ENCODE results near the gene ALDH8A1.

Gene ALDH8A1

DNA sequence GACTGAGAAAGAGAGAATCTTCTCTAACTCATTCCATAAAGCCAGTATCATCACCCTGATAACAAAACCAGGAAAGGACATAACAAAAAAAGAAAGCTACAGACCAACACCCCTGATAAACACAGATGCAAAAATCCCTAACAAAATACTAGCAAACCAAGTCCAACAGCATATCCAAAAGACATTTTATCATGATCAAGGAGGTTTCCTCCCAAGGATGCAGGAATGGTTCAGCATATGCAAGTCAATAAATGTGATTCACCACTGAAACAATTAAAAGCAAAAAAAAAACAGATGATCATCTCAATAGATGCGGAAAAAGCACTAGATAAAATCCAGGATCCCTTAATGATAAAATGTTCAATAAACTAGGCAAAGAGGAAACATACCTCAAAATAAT is 24.5 kb upstream of the ALDH8A1 start:
- no peak overlapping the region for H3K9ac ChIP-seq (ENCODE audit: low read length)
- H3K36me3 ChIP-seq (ENCODE audit: control insufficient read depth, low read depth, low read length): peaks cover 19% of the 10 kb centered on the region
- H3K4me3 ChIP-seq (ENCODE audit: low read length): no peak overlapping the region
- H3K4me1 ChIP-seq (ENCODE audit: control insufficient read depth, low read depth, low read length): peaks cover 13% of the 10 kb centered on the region
- H3K27me3 ChIP-seq (ENCODE audit: control insufficient read depth, insufficient read depth, low read length): no peaks in the 10 kb centered on the region
- H3K27ac ChIP-seq (ENCODE audit: low read length): no peak overlapping the region
- H3K9me3 ChIP-seq (ENCODE audit: control insufficient read depth, low read depth, low read length): no peaks in the 10 kb centered on the region

DNA sequence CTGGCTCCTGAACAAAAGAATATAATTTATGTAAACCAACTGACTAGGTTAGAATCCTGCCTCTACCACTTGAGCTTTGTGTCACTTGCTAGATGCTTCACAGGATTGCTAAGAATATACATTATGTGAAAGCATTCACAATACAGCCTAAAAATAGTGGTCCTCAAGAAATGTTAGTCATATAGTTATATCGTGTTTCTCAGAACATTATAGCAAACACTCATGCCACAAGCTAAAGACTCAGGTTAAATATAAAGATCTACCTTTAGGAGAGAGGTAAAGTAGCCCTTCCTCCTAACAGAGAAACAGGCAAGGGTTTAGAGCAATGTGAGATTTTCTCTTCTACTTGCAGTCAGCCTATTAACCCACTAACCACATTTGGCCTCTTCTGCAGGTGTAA is 17.8 kb upstream of the ALDH8A1 start:
- Histone ChIP-seq H3K4me3 (ENCODE audit: low read length) (no peak overlapping the region), H3K9me3 (ENCODE audit: control insufficient read depth, low read depth, low read length) (no peaks in the 10 kb centered on the region), H3K27ac (ENCODE audit: low read length) (no peak overlapping the region), H3K36me3 (ENCODE audit: control insufficient read depth, low read depth, low read length) (peaks cover 26% of the 10 kb centered on the region), H3K4me1 (ENCODE audit: control insufficient read depth, low read depth, low read length) (peaks cover 10% of the 10 kb centered on the region), H3K9ac (ENCODE audit: low read length) (no peak overlapping the region), H3K27me3 (ENCODE audit: control insufficient read depth, insufficient read depth, low read length) (no peaks in the 10 kb centered on the region)

DNA sequence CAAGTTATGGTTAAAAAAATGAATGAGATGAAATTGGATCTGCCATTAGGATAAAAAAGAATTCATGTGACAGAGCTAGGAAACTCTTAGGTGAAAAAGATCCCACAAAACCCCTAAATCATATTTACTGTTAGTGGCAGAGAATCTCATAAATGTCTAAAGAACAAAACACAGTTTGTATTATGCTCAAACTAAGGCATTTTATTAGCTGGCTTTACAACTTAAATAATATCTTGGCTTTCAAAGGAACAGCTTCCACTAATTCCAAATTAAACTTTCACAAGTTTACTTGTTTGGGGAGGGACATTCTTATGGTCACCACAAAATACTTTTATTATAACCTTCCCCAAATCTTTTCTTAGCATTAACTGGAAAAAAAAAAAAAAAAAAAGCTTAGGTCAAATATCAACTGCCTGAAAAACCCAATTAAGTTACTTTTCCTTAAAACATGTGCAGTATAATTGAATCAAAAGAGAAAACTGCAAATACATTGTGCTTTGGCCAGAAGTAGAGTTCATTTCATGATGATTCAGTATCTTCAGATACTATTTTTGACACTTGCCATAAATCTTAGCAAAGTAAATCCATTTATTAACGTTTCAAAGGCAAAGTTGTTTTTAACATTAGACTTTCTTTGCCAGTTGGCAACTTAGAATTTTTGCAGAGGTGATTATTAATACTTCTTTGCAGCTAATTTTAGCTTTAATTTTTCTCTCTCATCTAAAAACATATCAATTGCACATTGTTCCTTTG is 14.7 kb upstream of the ALDH8A1 start:
- H3K36me3 ChIP-seq (ENCODE audit: control insufficient read depth, low read depth, low read length): peaks cover 26% of the 10 kb centered on the region
- H3K4me1 ChIP-seq (ENCODE audit: control insufficient read depth, low read depth, low read length): no peaks in the 10 kb centered on the region
- H3K4me3 ChIP-seq (ENCODE audit: low read length): no peak overlapping the region
- no peaks in the 10 kb centered on the region for H3K9me3 ChIP-seq (ENCODE audit: control insufficient read depth, low read depth, low read length)
- H3K27ac ChIP-seq (ENCODE audit: low read length): no peak overlapping the region
- H3K9ac ChIP-seq (ENCODE audit: low read length): no peak overlapping the region
- H3K27me3 ChIP-seq (ENCODE audit: control insufficient read depth, insufficient read depth, low read length): no peaks in the 10 kb centered on the region

DNA sequence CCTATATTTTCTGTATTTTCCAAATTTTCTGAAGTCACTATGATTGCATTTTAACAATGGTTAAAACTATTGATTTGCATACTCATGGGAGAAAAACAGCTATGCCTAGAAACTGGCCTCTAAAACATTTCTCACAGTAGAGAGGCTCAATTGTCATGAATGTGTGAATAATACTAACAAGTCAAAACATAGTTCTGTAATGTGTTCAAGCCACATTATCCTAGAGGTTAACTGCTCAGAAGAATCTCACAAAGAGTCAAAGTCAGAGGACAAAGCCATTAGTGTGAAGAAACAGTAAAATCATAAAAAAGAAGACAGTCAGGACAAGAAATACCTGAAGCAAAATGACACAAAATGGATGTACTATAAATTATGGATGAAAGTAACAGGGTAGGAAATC is 12.5 kb upstream of the ALDH8A1 start:
- Histone ChIP-seq H3K4me3 (ENCODE audit: low read length) (no peak overlapping the region), H3K27me3 (ENCODE audit: control insufficient read depth, insufficient read depth, low read length) (no peaks in the 10 kb centered on the region)

DNA sequence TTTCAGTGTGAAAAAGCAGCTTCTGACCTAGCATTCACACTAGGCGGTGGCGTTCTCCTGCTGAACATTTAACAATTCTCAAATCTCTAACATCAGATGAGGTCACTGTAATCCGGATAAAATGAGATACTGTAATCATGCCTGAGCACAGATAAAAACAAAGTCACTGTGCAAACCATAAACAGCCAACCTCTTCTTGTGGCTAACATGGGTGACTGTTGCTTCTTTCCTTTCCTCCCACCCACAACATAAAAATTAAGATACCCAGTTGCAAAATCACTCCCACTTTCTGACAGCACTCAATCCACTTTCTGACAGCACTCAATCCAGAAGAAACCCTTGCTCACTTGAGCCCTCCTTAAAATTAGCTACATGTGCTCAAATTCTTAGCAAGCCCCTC is 11.5 kb upstream of the ALDH8A1 start:
- Histone ChIP-seq H3K9me3 (ENCODE audit: control insufficient read depth, low read depth, low read length) (no peaks in the 10 kb centered on the region), H3K36me3 (ENCODE audit: control insufficient read depth, low read depth, low read length) (peaks cover 22% of the 10 kb centered on the region), H3K27ac (ENCODE audit: low read length) (no peak overlapping the region), H3K4me1 (ENCODE audit: control insufficient read depth, low read depth, low read length) (no peaks in the 10 kb centered on the region), H3K4me3 (ENCODE audit: low read length) (no peak overlapping the region), H3K27me3 (ENCODE audit: control insufficient read depth, insufficient read depth, low read length) (no peaks in the 10 kb centered on the region), H3K9ac (ENCODE audit: low read length) (no peak overlapping the region)

More for the DNA sequence above, 12.5 kb upstream of the ALDH8A1 start:
- no peaks in the 10 kb centered on the region for H3K9me3 ChIP-seq (ENCODE audit: control insufficient read depth, low read depth, low read length)
- H3K27ac ChIP-seq (ENCODE audit: low read length): no peak overlapping the region
- no peaks in the 10 kb centered on the region for H3K4me1 ChIP-seq (ENCODE audit: control insufficient read depth, low read depth, low read length)
- H3K9ac ChIP-seq (ENCODE audit: low read length): no peak overlapping the region
- H3K36me3 ChIP-seq (ENCODE audit: control insufficient read depth, low read depth, low read length): peaks cover 25% of the 10 kb centered on the region

DNA sequence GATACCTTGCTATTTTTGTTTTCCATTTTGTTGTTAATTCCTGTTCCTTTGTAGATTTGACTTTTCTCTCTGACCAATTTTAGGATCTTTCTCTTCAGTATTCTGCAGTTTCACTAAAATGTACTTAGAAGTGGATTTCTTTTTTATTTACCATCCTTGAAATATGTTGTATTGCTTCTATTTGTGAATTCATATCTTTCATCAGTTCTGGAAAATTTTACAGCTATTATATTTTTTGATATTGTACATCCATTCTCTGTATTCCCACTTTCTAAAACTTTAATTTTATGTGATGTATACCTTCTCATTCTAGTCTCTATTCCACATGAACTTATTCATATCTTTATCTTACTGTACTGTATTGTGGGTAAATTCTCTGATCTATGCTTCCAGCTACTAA is 9.7 kb upstream of the ALDH8A1 start:
- no peaks in the 10 kb centered on the region for H3K9me3 ChIP-seq (ENCODE audit: control insufficient read depth, low read depth, low read length)
- H3K27me3 ChIP-seq (ENCODE audit: control insufficient read depth, insufficient read depth, low read length): no peaks in the 10 kb centered on the region
- no peak overlapping the region for H3K9ac ChIP-seq (ENCODE audit: low read length)
- no peak overlapping the region for H3K27ac ChIP-seq (ENCODE audit: low read length)
- no peaks in the 10 kb centered on the region for H3K4me1 ChIP-seq (ENCODE audit: control insufficient read depth, low read depth, low read length)
- no peak overlapping the region for H3K4me3 ChIP-seq (ENCODE audit: low read length)
- peaks cover 12% of the 10 kb centered on the region for H3K36me3 ChIP-seq (ENCODE audit: control insufficient read depth, low read depth, low read length)

DNA sequence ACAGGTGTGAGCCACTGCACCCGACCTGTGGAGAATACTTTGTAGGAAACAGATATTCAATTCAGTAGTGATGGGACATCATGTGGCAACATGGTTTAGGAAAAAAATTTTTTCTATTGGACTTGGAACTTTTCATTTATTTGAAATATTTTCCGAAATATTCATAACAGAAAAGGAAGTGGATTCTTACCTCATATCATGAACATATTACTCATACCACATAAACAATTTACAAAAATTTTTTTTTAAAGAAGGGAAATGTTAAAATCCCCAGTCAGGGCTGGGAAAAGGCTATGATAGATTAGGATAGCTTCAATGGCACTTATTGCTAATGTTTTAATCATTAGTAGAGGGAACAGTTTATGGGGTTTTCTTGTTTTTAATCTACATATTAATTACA is 6.8 kb upstream of the ALDH8A1 start:
- Histone ChIP-seq H3K36me3 (ENCODE audit: control insufficient read depth, low read depth, low read length) (no peaks in the 10 kb centered on the region), H3K9ac (ENCODE audit: low read length) (no peak overlapping the region), H3K4me1 (ENCODE audit: control insufficient read depth, low read depth, low read length) (no peaks in the 10 kb centered on the region), H3K27me3 (ENCODE audit: control insufficient read depth, insufficient read depth, low read length) (no peaks in the 10 kb centered on the region), H3K4me3 (ENCODE audit: low read length) (no peak overlapping the region), H3K9me3 (ENCODE audit: control insufficient read depth, low read depth, low read length) (no peaks in the 10 kb centered on the region), H3K27ac (ENCODE audit: low read length) (no peak overlapping the region)

DNA sequence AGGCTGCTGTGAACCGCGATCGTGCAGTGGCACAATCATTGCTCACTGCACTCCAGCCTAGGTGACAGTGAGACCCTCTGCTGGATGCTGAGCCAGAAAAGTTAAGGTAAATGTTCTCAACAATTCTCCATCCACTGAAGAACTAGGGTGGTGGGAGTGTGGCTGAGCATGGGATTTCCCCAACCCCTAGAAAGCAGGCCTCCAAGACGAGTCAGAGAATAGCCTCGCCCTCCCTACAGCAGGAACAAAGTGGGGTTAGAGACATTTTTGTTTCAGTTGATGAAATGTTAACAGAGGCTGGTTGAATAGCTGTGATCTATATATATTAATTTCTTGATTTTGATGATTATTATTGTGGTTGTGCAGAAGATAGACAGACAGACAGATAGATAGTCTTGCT is 6.1 kb upstream of the ALDH8A1 start:
- H3K9ac ChIP-seq (ENCODE audit: low read length): no peak overlapping the region
- H3K27ac ChIP-seq (ENCODE audit: low read length): no peak overlapping the region
- H3K36me3 ChIP-seq (ENCODE audit: control insufficient read depth, low read depth, low read length): no peaks in the 10 kb centered on the region
- H3K4me3 ChIP-seq (ENCODE audit: low read length): no peak overlapping the region
- H3K9me3 ChIP-seq (ENCODE audit: control insufficient read depth, low read depth, low read length): no peaks in the 10 kb centered on the region
- no peaks in the 10 kb centered on the region for H3K27me3 ChIP-seq (ENCODE audit: control insufficient read depth, insufficient read depth, low read length)
- no peaks in the 10 kb centered on the region for H3K4me1 ChIP-seq (ENCODE audit: control insufficient read depth, low read depth, low read length)

DNA sequence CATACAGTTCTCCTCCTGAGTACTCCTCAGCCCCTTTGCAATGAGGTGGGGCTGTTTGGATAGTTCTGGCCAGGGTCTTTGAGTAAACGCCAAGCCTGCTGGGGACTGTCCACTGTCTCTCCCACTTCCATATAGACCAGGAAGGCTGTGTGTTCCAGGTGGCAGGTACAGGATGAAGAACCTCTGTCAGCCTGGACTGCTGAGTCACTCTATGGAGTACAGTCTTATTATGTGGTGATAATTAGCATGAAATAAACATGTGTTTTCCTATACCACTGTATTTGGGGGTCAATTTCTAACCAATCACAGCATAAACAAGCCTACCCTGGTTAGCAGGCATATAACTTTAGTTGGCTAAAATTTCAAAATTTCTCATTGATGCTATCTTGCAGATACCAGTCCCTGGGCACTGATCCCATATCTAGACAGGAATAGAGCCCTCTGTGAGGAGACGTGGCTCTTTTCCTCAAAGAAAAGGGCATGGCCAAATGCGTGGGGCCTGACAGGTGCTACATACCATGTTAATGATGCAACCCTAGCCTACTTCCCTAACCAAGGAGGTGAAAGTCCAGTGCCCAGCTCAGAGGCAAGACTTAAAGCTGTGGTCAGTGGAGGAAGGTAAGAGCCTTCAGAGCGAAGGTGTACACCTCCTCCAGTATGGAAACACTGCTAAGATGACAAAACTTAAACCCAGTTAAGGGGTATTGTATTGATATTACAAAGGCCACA is 4.5 kb upstream of the ALDH8A1 start:
- Histone ChIP-seq H3K4me1 (ENCODE audit: control insufficient read depth, low read depth, low read length) (no peaks in the 10 kb centered on the region), H3K27ac (ENCODE audit: low read length) (no peak overlapping the region), H3K9ac (ENCODE audit: low read length) (no peak overlapping the region), H3K9me3 (ENCODE audit: control insufficient read depth, low read depth, low read length) (no peaks in the 10 kb centered on the region), H3K4me3 (ENCODE audit: low read length) (no peak overlapping the region), H3K27me3 (ENCODE audit: control insufficient read depth, insufficient read depth, low read length) (no peaks in the 10 kb centered on the region), H3K36me3 (ENCODE audit: control insufficient read depth, low read depth, low read length) (no peaks in the 10 kb centered on the region)

DNA sequence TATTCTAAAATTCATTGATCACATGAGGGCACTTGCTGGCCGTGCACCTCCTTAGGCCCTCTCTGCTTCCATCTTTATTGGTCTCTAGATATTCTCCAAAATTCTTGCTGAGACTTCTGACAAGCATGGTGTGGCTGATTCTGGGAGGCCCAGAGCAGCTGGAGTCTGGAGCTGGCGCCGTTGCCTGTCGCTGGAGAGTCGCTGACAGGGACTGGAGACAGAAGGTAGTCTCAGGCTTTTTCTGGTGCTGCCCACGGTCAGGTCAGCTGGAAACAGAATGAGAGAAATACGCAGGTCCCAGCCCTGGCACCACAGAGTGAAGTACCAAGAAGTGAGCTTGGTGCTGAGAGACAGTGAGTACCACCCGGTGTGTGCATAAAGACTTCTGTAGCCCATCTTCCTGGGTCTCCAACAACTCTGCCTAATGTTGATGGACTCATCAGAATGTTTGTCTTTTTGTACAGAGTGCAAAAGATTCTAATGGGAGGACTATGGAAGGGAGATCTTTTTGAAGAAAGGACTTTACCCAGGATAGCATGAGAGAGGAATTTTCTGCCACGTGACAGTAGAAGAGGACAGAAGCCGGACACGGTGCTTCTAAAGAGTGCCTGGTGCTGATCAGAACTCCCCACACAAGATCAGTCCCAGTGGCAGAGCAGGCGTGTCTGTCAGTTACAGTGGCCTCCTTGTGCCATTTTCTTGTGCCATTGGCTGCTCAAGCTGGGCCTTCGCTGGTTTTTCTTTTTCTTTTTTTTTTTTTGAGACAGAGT is 1.8 kb upstream of the ALDH8A1 start:
- no peaks in the 10 kb centered on the region for H3K4me1 ChIP-seq (ENCODE audit: control insufficient read depth, low read depth, low read length)
- H3K9me3 ChIP-seq (ENCODE audit: control insufficient read depth, low read depth, low read length): no peaks in the 10 kb centered on the region
- no peak overlapping the region for H3K27ac ChIP-seq (ENCODE audit: low read length)
- H3K4me3 ChIP-seq (ENCODE audit: low read length): no peak overlapping the region
- H3K9ac ChIP-seq (ENCODE audit: low read length): no peak overlapping the region
- H3K36me3 ChIP-seq (ENCODE audit: control insufficient read depth, low read depth, low read length): no peaks in the 10 kb centered on the region
- H3K27me3 ChIP-seq (ENCODE audit: control insufficient read depth, insufficient read depth, low read length): no peaks in the 10 kb centered on the region

DNA sequence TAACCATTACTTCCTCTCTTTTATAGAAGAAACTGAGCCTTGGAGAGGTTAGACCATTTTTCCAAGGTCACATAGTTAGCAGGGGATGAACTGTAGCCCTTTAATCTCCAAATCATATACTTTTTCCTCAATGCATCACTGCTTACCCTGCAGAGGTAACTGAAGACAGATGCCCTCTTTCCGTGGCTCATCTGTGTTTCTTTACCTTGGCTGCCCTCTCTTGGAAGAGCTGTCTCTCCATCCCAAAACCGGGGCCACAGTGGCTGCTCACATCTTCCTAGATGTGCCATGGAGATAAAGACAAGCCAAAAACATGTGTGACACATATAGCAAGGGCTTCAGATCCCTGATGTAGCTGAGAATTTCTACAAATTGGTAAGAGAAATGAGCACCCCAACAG is 581 bp upstream of the ALDH8A1 start:
- Histone ChIP-seq H3K4me1 (ENCODE audit: control insufficient read depth, low read depth, low read length) (no peaks in the 10 kb centered on the region), H3K9me3 (ENCODE audit: control insufficient read depth, low read depth, low read length) (no peaks in the 10 kb centered on the region), H3K27ac (ENCODE audit: low read length) (no peak overlapping the region), H3K4me3 (ENCODE audit: low read length) (no peak overlapping the region), H3K9ac (ENCODE audit: low read length) (no peak overlapping the region), H3K27me3 (ENCODE audit: control insufficient read depth, insufficient read depth, low read length) (no peaks in the 10 kb centered on the region), H3K36me3 (ENCODE audit: control insufficient read depth, low read depth, low read length) (no peaks in the 10 kb centered on the region)

All from iPS-18a (cell line).